ENCODE data around the gene LRRC8D.
"Not testable (repeated sequence)": the region's sequence is repeated elsewhere in the genome, so short reads cannot be mapped to it uniquely, and the experiment has no call there.

LRRC8D gene

DNA sequence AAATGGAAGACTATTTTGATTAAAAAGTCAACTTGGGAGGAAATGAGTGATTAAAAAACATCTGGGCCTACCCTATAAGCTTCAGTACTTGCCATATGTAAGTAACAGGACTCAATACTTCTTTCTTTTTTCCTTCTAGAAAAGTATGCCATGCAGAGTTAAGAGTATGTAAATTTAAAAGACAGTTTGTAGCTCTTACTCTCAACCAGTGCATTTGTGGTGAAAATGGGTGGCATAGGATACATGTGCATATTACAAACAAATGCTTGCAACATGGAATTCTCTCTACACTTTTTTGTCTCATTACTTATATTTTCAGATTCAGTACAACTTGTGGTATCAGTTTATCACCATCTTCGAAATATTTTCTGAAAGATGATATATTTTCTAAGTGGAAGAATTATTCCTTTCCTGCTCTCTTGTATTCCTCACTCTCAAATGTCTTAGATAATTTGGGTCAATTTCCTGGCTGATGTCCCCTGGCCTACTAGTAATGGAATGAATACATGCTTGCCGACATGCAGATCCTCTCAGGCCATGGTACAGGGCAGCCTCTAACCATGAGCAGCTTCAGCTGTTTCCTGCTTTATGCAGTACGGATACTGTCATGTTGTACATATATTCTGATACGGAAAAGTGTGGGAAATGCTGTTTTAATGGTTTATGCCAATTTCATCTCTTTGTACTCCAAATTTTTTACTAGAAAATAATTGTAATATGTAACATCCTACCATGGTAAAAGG is 92.7 kb downstream of the LRRC8D start:
- DNase-seq (ENCODE audit: low read depth), result no peak

DNA sequence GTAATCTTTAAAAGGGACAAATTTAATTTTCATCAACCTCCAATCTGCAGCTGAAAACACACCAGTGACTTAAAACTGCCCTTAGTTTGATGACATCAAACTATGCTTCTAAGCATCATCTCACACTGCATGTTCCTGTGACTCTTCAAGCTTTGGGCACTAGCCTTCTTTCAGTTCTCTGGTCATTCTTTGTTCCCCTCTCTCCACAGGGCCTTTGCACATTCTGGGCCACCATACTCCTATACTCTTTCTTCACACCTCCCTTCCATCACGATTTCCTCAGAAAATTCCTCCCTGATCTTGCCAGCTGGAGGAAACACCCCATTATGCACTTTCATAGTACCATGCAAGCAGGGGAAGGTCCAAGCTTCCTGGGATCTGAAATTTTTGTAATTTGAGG is 96.5 kb downstream of the LRRC8D start:
- DNase-seq (ENCODE audit: low read depth), result no peak

DNA sequence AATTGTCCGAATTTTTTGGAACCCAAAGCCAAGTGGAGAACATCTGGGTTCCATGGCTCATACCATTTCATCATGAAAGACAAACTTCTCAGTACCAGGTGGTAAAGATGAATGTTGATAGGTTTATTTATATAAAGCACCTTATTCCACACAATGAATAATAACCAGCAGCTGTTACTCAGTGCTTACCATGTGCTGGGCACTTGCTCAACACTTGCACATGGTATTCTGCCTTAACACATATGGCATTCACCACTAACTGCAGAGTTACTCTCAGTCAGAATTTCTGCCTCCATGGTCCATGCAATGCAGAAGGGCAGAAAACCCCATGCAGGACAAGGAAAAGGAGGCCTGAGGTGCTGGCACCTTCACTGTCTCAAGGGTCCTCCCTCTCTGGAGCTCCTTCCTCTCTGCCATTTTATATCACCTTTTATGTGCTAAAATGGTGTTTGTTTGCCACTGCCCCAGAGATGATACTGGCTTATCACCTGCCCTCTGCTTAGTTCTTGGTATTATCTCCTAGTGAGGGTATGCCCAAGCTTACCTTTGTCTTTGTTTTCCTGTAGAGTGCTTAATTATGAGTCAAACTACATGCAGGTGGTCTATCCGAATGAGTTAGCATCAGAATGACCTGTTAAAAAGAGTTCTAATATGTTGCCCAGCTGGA is 97.4 kb downstream of the LRRC8D start:
- no peak for DNase-seq (ENCODE audit: low read depth)

DNA sequence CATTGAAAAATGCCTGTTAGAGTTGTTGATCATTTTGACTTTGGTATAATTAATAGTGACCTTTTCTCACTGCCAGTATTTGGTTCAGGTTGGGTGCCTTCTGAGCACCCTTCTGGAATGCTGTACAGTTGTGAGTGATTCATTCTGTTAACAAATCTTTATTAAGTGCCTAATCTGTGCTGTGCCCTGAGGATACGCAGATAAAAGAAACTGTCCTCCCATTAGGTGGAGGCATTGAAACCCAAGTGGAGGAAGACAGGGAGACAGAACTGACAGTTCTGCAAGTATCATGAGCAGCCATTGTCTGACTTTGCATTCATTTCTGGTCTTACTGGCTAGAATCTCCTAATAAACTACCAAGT is 97.9 kb downstream of the LRRC8D start:
- DNase-seq (ENCODE audit: low read depth), result no peak

GRCh38 chr1:89919174-89919573 is 98.3 kb downstream of the LRRC8D start:
- DNase-seq (ENCODE audit: low read depth), result no peak

- DNase-seq (ENCODE audit: low read depth), result no peak
Measured at GRCh38 chr1:89922911-89923310, 102.1 kb downstream of the LRRC8D start.

DNA sequence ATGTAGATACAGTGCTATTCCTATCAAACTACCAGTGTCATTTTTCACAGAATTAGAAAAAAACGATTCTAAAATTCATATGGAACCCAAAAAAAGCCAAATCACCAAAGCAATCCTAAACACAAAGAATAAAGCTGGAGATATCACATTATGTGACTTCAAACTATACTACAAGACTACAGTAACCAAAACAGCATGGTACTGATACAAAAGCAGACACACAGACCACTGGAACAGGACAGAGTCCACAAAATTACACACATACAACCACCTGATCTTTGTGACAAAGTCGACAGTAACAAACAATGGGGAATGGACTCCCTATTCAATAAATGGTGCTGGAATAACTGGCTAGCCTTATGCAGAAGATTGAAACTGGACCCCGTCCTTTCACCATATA is 102.7 kb downstream of the LRRC8D start:
- no peak for DNase-seq (ENCODE audit: low read depth)

- not testable (repeated sequence) for DNase-seq (ENCODE audit: low read depth)
Measured at GRCh38 chr1:89924075-89924474, 103.2 kb downstream of the LRRC8D start.

DNA sequence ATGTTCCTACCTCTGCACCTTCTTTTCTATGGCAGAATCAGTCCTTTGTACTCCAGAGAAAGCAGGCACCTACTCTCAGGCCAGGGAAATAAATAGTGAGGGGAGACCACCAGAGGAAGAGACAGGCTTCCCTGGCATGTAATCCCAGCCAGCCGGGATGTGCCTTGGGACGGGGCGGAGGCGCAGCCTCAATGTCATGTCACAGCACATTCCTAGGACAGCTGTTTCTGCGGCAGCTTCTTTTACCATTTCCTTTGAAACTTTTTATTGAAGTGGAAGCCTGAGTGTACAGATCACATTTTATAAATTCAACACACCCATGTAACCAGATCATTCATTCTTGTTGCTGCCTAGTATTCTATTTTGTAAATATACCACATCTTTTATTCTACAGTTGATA is 106.2 kb downstream of the LRRC8D start:
- no peak for DNase-seq (ENCODE audit: low read depth)

- no peak for DNase-seq (ENCODE audit: low read depth)
Measured at GRCh38 chr1:89927478-89927877, 106.6 kb downstream of the LRRC8D start.

GRCh38 chr1:89928506-89928905 is 107.7 kb downstream of the LRRC8D start:
- DNase-seq (ENCODE audit: low read depth), result no peak

- DNase-seq (ENCODE audit: low read depth), result no peak
Measured at GRCh38 chr1:89929467-89930063, 108.7 kb downstream of the LRRC8D start.

DNA sequence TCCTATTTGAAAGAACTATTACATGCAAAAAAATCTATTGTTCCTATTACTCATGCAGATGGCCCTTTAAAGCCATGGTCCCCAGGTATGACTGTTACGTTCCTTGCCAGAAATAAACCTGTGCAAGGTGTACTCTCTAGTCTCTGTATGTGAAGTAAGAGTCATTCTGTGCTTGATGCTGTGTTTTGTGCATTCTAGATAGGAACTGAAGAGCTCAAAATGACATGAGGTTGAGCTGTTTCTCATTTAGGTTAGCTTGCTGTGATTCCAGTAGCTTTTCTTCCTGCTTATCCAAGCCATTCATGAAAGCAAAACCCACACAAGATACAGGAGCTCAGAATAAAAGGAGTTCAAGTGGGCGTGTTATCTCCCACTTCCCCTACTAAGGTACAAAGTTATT is 109.7 kb downstream of the LRRC8D start:
- DNase-seq (ENCODE audit: low read depth), result no peak

GRCh38 chr1:89931964-89932363 is 111.1 kb downstream of the LRRC8D start:
- no peak for DNase-seq (ENCODE audit: low read depth)

- no peak for DNase-seq (ENCODE audit: low read depth)
Measured at GRCh38 chr1:89932598-89933364, 111.9 kb downstream of the LRRC8D start.

- DNase-seq (ENCODE audit: low read depth), result no peak
Measured at GRCh38 chr1:89934461-89934860, 113.6 kb downstream of the LRRC8D start.

DNA sequence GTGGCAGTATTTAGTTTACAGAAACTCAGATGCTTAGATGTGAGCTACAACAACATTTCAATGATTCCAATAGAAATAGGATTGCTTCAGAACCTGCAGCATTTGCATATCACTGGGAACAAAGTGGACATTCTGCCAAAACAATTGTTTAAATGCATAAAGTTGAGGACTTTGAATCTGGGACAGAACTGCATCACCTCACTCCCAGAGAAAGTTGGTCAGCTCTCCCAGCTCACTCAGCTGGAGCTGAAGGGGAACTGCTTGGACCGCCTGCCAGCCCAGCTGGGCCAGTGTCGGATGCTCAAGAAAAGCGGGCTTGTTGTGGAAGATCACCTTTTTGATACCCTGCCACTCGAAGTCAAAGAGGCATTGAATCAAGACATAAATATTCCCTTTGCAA is 114.4 kb downstream of the LRRC8D start:
- DNase-seq (ENCODE audit: low read depth), result no peak

DNA sequence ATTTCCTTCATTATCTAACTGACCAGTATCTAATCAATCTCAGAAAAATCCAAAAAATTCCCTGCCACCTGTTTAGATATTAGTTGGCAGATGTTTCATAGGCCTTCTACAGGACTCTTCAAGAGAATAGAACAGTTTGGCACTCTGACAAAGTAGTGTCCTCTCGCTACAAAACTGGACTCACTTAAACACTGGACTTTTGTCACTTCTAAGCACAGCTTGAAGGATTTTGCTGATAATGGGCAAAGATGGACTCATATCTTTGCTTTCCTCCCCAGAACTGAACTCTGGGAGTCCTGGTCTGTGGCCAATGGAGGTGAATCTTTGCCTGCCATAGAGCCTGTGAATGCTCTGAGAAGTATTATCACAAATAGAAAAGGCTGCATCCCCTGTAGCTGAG is 115.9 kb downstream of the LRRC8D start:
- no peak for DNase-seq (ENCODE audit: low read depth)

DNA sequence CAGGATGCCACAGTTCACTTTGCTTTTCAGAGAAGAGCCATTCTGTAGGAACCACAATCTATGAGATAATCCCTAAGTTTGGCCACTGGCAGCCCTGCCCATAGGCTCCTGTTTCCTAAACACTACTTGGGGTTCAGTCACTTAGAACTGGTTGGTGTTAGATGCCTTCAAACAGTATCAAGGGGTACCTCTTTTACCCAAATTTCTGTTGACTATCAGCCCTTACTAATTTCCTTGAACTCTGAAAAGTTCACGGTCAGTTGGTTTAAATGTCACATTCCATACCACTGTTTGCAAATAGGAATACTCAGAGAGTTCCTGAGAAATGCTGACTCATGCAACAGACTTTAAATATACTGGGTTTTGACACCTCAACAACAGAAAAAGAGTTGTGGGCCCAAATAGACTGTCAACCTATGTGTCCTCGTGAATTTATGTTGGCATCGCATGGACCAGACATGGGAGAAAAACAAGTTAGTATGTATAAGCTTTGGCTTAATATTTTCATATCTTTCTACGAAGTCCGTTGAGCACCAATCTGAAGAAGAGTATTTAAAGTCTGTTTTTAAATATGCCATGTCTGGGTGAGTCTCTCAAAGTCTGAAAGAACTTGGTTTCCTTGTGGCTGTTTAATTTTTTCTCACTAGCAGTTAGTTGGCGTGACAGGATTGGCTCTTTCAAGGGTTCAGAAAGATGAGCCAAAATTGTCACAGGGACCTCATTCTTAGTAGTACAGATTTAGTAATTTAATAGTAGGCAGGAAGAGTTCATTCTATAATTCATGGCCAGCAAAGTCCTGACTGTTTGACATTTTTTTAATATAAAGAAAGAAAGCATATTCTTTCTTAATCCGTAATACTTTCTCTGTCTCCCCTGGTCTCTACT is 117.6 kb downstream of the LRRC8D start:
- DNase-seq (ENCODE audit: low read depth), result no peak

DNA sequence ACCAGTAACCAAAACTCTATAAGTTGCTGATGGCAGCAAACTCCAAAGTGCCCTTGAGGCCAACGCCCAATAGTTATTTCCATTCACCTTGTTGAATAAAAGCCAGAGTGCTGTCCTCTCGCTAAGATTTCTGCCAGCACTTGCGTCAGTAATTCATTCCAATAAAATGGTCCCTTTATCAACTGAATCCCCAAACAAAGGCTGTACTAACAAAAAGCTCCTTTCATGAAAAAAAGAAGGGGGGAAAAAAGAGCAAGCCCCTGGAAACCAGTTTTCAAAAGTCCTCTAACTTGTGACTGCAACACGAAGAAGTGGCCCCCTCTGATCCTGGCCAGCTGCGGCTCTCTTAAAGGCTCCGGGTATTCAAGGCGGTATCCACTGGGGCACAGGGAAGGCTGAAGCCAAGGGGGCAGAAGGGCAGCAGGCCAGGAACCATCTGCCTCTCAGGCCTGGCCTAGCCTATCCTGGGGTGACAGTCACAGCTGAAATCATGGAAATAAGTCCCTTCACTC is 118.3 kb downstream of the LRRC8D start:
- DNase-seq (ENCODE audit: low read depth), result no peak

- no peak for DNase-seq (ENCODE audit: low read depth)
Measured at GRCh38 chr1:89939693-89940438, 119.0 kb downstream of the LRRC8D start.

Data from CMK (cell line).